Inflammatory macrophage (primary cell): ENCODE results near the gene SLC24A3.
"Not testable (repeated sequence)": the region's sequence is repeated elsewhere in the genome, so short reads cannot be mapped to it uniquely, and the experiment has no call there.

Experiments used
- DNase-seq, 2 donors: peaks; one replicate each; pipeline ENCODE4 v3.0.0-alpha.2; 2020 to 2022

Gene SLC24A3

GRCh38 chr20:19644085-19644484, 431.6 kb downstream of the SLC24A3 start:
- no peak for DNase-seq

GRCh38 chr20:19646963-19647362, 434.5 kb downstream of the SLC24A3 start:
- DNase-seq = no peak

- DNase-seq = no peak
Measured at GRCh38 chr20:19648024-19648423, 435.6 kb downstream of the SLC24A3 start.

GRCh38 chr20:19649041-19649440, 436.6 kb downstream of the SLC24A3 start:
- DNase-seq = no peak

GRCh38 chr20:19652591-19653026, 440.2 kb downstream of the SLC24A3 start:
- DNase-seq = no peak

- no peak for DNase-seq
Measured at GRCh38 chr20:19653327-19653726, 440.9 kb downstream of the SLC24A3 start.

- DNase-seq = no peak
Measured at GRCh38 chr20:19654921-19655320, 442.5 kb downstream of the SLC24A3 start.

GRCh38 chr20:19658137-19658536, 445.7 kb downstream of the SLC24A3 start:
- peak; percentile 68 to 71 for DNase-seq

GRCh38 chr20:19659448-19659847, 447.0 kb downstream of the SLC24A3 start:
- DNase-seq = no peak

GRCh38 chr20:19660808-19661378, 448.5 kb downstream of the SLC24A3 start:
- no peak for DNase-seq

GRCh38 chr20:19661717-19662636, 449.5 kb downstream of the SLC24A3 start:
- DNase-seq = peak; percentile 81 to 82

GRCh38 chr20:19662637-19662995, 450.2 kb downstream of the SLC24A3 start:
- DNase-seq = no peak

GRCh38 chr20:19668418-19668817, 456.0 kb downstream of the SLC24A3 start:
- peak; percentile 24 to 51 for DNase-seq

- no peak for DNase-seq
Measured at GRCh38 chr20:19670829-19671228, 458.4 kb downstream of the SLC24A3 start.

- DNase-seq = no peak
Measured at GRCh38 chr20:19671374-19671773, 458.9 kb downstream of the SLC24A3 start.

GRCh38 chr20:19672498-19672897, 460.1 kb downstream of the SLC24A3 start:
- DNase-seq = no peak

- DNase-seq = no peak
Measured at GRCh38 chr20:19673575-19673974, 461.1 kb downstream of the SLC24A3 start.

GRCh38 chr20:19676202-19676601, 463.8 kb downstream of the SLC24A3 start:
- DNase-seq = no peak

- peak; percentile 27 to 47 for DNase-seq
Measured at GRCh38 chr20:19677336-19677735, 464.9 kb downstream of the SLC24A3 start.

GRCh38 chr20:19678591-19678990, 466.1 kb downstream of the SLC24A3 start:
- DNase-seq = not testable (repeated sequence)

GRCh38 chr20:19679900-19680495, 467.6 kb downstream of the SLC24A3 start:
- DNase-seq = no peak

- no peak for DNase-seq
Measured at GRCh38 chr20:19682249-19682648, 469.8 kb downstream of the SLC24A3 start.

- no peak for DNase-seq
Measured at GRCh38 chr20:19683188-19683587, 470.7 kb downstream of the SLC24A3 start.

GRCh38 chr20:19683822-19684221, 471.4 kb downstream of the SLC24A3 start:
- DNase-seq = no peak
